C4-2B (cell line): ENCODE data around the gene NME1.
A peak's percentile ranks its signal among the peaks of the same experiment; 100 is the strongest.

Source experiments
- H3K27ac ChIP-seq: fragments of 450-650 bp; 2 replicates; pipeline ENCODE4 v1.5.1; 2017
- CTCF ChIP-seq: fragments of 450-650 bp; conservative IDR thresholded peaks from 2 replicates; pipeline ENCODE4 v1.5.1; 2017; ENCODE audit warnings: mild to moderate bottlenecking
- ZFX ChIP-seq: fragments of 450-650 bp; IDR thresholded peaks from 2 replicates; pipeline ENCODE4 v1.6.1; 2017

NME1 gene

GRCh38 chr17:51120357-51120738 lies 33.0 kb upstream of the NME1 start:
- TF ChIP-seq CTCF (no peak), ZFX (peak; percentile 80)
- peak overlapping the region; percentile 82 for H3K27ac ChIP-seq

GRCh38 chr17:51120739-51121619 lies 32.4 kb upstream of the NME1 start, which contains the start of gene SPAG9:
SPAG9 (minus strand) TSS chr17:51120868; CDS start chr17:51120656, 212 bp downstream.
- peak within 1 kb of the TSS; percentile 82 for H3K27ac ChIP-seq
- TF ChIP-seq ZFX (no peak), CTCF (no peak)

- H3K27ac ChIP-seq, result peak overlapping the region; percentile 82
- no peak for TF ChIP-seq ZFX
- TF ChIP-seq CTCF, result no peak
These were observed 31.5 kb upstream of the NME1 start for GRCh38 chr17:51121620-51122472.

GRCh38 chr17:51122473-51123115 lies 30.8 kb upstream of the NME1 start:
- peak overlapping the region; percentile 82; the same call in 1 of the 2 replicates for H3K27ac ChIP-seq

GRCh38 chr17:51124640-51125503 lies 28.5 kb upstream of the NME1 start:
- TF ChIP-seq ZFX, result no peak
- TF ChIP-seq CTCF, result no peak
- no peak overlapping the region for H3K27ac ChIP-seq

- H3K27ac ChIP-seq, result no peak overlapping the region
- TF ChIP-seq CTCF, result no peak
- TF ChIP-seq ZFX, result no peak
These were observed 25.3 kb upstream of the NME1 start for GRCh38 chr17:51128076-51128475.

GRCh38 chr17:51132964-51133319 lies 20.4 kb upstream of the NME1 start:
- TF ChIP-seq CTCF, result no peak
- TF ChIP-seq ZFX, result no peak
- no peak overlapping the region for H3K27ac ChIP-seq
